ENCODE data around the gene DCUN1D2. TPM values are rescaled to one million over a fixed set of nuclear protein-coding genes. Genes with fewer than 3 reads are reported as not detected.

The DCUN1D2 gene
- total RNA-seq, 4 donors from 2014 or later, result 12.0 to 35.2 (median 18.9) TPM

DNA sequence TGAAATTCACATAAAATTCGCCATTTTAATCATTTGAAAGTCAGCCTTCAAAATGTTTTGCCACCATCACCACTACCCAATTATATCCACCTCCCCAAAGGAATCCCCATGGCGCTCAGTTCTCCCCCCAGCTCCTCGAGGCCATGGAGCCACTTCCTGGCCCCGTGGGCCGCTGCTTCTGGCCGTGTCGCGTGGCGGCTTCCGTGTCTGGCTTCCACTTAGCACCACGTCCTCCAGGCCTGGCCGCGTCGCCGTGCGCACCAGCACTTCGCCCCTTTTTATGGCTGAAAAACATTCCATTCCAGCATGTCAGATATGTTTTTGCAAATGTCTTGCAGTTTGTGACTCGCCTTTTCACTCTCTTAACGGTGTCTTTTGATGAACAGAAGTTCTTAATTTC is 46.7 kb upstream of the DCUN1D2 start:
- intact Hi-C loops (cut with DNase I; ENCODE audit: low total_unique reads), result no loop called here
- no peak overlapping the region for H3K4me3 ChIP-seq (ENCODE audit: low read depth, poor library complexity, severe bottlenecking)
- WGBS, 2 donors, result 83 to 85% methylated on average over 19 of the region's 19 CpGs
- peak in 1 of 2 donors; percentile 37 for DNase-seq (ENCODE audit: low spot score in 2 of 2)
- TF ChIP-seq POLR2A (IDR thresholded peaks at IDR 0.05), result no peak
- TF ChIP-seq, protein P1, sequence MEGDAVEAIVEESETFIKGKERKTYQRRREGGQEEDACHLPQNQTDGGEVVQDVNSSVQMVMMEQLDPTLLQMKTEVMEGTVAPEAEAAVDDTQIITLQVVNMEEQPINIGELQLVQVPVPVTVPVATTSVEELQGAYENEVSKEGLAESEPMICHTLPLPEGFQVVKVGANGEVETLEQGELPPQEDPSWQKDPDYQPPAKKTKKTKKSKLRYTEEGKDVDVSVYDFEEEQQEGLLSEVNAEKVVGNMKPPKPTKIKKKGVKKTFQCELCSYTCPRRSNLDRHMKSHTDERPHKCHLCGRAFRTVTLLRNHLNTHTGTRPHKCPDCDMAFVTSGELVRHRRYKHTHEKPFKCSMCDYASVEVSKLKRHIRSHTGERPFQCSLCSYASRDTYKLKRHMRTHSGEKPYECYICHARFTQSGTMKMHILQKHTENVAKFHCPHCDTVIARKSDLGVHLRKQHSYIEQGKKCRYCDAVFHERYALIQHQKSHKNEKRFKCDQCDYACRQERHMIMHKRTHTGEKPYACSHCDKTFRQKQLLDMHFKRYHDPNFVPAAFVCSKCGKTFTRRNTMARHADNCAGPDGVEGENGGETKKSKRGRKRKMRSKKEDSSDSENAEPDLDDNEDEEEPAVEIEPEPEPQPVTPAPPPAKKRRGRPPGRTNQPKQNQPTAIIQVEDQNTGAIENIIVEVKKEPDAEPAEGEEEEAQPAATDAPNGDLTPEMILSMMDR (IDR thresholded peaks at IDR 0.05), result no peak

DNA sequence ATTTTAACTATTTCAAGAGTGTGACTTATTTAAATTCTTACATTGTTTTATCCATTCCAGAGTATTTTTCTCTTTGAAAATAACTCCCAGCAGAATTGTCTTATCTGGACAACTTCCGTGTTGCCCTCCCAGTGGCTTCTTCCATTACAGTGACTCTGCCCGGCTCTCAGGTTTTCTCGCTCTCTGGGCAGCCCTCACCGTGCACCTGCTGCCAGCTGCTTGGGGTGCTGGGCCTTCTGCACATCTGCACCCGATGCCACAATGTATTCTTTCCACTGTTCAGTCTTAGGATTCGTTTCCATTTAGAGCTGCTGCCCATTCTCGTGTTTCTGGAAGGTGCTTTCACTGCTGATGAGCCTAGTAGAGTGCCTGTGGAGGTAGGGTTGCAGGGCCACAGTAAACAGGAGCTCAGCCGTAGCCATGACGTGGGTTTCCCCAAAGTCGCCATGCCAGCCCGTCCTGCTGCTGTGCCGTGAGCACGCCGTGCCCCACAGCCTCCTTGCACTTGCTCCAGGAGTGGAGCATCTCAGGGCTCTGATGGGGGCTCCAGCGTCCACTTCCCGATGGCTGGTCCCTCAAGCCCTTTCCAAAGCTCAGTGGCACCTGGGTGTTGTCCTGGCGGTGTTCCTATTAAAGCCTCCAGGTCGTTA is 46.1 kb upstream of the DCUN1D2 start:
- TF ChIP-seq, protein P1 (IDR thresholded peaks at IDR 0.05), result no peak
- TF ChIP-seq POLR2A (IDR thresholded peaks at IDR 0.05), result no peak
- WGBS, 2 donors, result 93 to 95% methylated on average over 18 of the region's 18 CpGs
- H3K4me3 ChIP-seq (ENCODE audit: low read depth, poor library complexity, severe bottlenecking), result no peak overlapping the region
- intact Hi-C loops (cut with DNase I; ENCODE audit: low total_unique reads), result no loop called here
- DNase-seq (ENCODE audit: low spot score in 2 of 2), result peak in 1 of 2 donors; percentile 62

DNA sequence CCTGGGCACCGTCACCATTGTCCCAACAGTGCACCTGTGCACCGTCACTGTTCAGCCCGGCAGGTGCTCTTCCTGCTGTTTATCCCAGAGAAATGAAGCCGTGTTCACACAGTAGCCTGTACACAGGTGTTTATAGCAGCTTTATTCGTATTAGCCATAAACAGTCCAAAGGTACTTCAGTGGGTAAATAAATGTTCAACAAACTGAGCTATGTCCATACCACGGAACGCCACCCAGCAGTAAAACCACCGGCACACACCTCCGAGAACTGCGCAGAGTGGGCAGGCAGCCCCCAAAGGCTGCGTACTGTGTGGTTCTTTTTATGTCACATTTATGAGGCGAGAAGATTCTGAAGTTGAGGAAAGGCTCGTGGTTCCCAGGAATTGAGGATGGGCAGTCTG is 44.9 kb upstream of the DCUN1D2 start:
- intact Hi-C loops (cut with DNase I; ENCODE audit: low total_unique reads), result no loop called here
- H3K4me3 ChIP-seq (ENCODE audit: low read depth, poor library complexity, severe bottlenecking), result no peak overlapping the region
- DNase-seq (ENCODE audit: low spot score in 2 of 2), result peak in 1 of 2 donors; percentile 53
- WGBS, 2 donors, result 96% methylated on average over 13 of the region's 13 CpGs
- TF ChIP-seq, protein P1 (IDR thresholded peaks at IDR 0.05), result no peak
- no peak for TF ChIP-seq POLR2A (IDR thresholded peaks at IDR 0.05)

DNA sequence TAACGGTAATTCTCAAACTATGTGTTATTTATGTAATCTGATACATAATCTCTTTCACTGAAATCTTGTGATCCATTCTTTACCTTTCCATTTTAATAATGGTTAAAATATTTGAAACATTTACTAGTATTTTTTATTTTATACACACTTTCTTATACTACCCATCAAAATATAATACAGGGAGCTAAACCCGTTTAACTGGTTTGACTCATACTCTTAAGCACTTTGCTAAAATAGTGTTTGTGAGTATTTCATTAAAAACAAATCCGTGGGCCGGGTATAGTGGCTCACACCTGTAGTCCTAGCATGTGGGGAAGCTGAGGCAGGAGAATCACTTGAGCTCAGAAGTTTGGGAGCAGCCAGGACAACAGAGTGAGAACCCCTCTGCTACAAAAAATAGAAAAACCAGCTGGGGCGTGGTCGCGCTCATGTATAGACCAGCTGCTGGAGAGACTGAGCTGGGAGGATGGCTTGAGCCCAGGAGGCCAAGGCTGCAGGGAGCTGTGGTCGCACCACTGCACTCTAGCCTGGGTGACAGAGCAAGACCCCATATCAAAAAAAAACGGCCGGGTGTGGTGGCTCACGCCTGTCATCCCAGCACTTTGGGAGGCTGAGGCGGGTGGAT is 43.8 kb upstream of the DCUN1D2 start:
- intact Hi-C loops (cut with DNase I; ENCODE audit: low total_unique reads), result no loop called here
- no peak overlapping the region for H3K4me3 ChIP-seq (ENCODE audit: low read depth, poor library complexity, severe bottlenecking)
- 81 to 82% methylated on average over 12 of the region's 12 CpGs for WGBS, 2 donors
- TF ChIP-seq POLR2A (IDR thresholded peaks at IDR 0.05), result no peak
- TF ChIP-seq, protein P1 (IDR thresholded peaks at IDR 0.05), result no peak
- DNase-seq (ENCODE audit: low spot score in 2 of 2), result peak in 1 of 2 donors; percentile 79

DNA sequence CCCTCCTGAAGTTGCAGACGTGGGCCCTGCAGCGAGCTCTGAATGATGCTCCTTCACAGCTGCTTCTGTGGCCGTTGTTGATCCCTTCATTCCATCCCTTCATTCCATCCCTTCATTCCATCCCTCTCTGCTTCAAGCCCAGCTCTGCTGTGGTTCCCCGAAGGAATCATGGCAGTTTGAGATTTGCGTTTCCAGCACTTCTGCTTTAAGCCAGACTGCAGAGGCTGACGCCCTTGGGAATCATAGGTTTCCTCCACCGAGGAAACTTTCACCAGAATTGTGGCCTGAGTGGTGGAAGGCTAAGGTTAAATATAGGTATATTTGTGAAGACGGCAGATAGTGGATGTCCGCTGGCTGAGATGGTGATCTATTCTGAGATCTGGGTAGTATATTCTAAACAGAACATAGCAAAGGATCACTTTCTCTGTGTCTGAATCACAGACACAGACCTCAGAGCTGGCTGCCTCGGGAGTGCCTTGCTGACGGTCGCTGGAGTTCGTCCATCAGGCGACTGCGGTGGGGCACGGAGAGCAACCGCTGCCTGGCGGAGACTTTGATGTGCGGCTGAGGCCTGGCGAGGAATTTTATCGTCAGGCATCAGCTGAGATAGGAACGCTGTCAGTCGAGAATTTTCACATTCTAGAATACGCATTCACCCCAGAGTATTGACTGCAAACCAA is 42.8 kb upstream of the DCUN1D2 start:
- intact Hi-C loops (cut with DNase I; ENCODE audit: low total_unique reads), result no loop called here
- no peak overlapping the region for H3K4me3 ChIP-seq (ENCODE audit: low read depth, poor library complexity, severe bottlenecking)
- peak in 1 of 2 donors; percentile 57 for DNase-seq (ENCODE audit: low spot score in 2 of 2)
- 72 to 76% methylated on average over 24 of the region's 24 CpGs for WGBS, 2 donors
- no peak for TF ChIP-seq POLR2A (IDR thresholded peaks at IDR 0.05)
- TF ChIP-seq, protein P1 (IDR thresholded peaks at IDR 0.05), result no peak
